GM12878 (cell line): ENCODE data around the gene BFSP2. TPM values are rescaled to one million over a fixed set of nuclear protein-coding genes. Genes with fewer than 3 reads are reported as not detected.

Experiments
- ATAC-seq: fragments of 200-7000 bp; cut with Tn5 transposase; 3 replicates; pipeline ENCODE4 v1.9.1; 2020; ENCODE audit warnings: mild to moderate bottlenecking, moderate library complexity
- BruUV-seq: library from RNA; stranded (reverse); fragments of 400-500 nt; replicated peaks from 2 replicates; lab custom pipeline; 2021; lab: Mats Ljungman, UMichigan
- CTCF ChIA-PET: fragments of 300-600 bp; sonication (Branson Sonifier 250); formaldehyde crosslinking; extraction: SDS; loops from one replicate; lab custom pipeline; 2021; ENCODE audit warnings: inconsistent platforms; lab: Yijun Ruan, JAX
- POLR2A ChIA-PET: fragments of 350-600 bp; formaldehyde crosslinking; extraction: SDS; loops from one replicate; lab custom pipeline; 2021; ENCODE audit warnings: inconsistent platforms; lab: Charles Lee
- RAD21 ChIA-PET: fragments of 300-600 bp; sonication (Branson Sonifier 250); formaldehyde crosslinking; loops from one replicate; lab custom pipeline; 2023; ENCODE audit warnings: antibody characterized with exemption; ENCODE audit not compliant: unreplicated experiment; lab: Charles Lee
- SMC1A ChIA-PET: fragments of 300-600 bp; sonication (Branson Sonifier 250); formaldehyde crosslinking; loops from one replicate; lab custom pipeline; 2023; ENCODE audit not compliant: unreplicated experiment, uncharacterized antibody; lab: Charles Lee
- DNase-seq: peaks from one replicate; pipeline ENCODE4 v3.0.0-alpha.2; 2011; ENCODE audit warnings: low read depth, low spot score
- FAIRE-seq: peaks from 3 replicates; lab custom pipeline; 2011; peaks lifted over from hg19 to GRCh38; lab: Jason Lieb, UNC
- H2AFZ ChIP-seq: 2 replicates; pipeline ENCODE4 v1.6.0; 2011; ENCODE audit warnings: low read depth, low read length, control low read depth; ENCODE audit not compliant: control insufficient read depth
- H3K27ac ChIP-seq: 2 replicates; pipeline ENCODE4 v1.5.1; 2011; ENCODE audit warnings: control low read depth; ENCODE audit not compliant: control insufficient read depth, insufficient read depth
- H3K27me3 ChIP-seq, 2 experiments: replicated peaks in 1 of 2; 2 replicates each; pipeline versions ENCODE4 v1.6.0 to v1.6.1; 2011; ENCODE audit warnings: low read length in 1 of 2; ENCODE audit not compliant: control insufficient read depth in 2 of 2, insufficient read depth in 2 of 2
- H3K36me3 ChIP-seq, 2 experiments: 2 replicates each; pipeline ENCODE4 v1.5.1; 2011; ENCODE audit warnings: low read length in 1 of 2; ENCODE audit not compliant: control insufficient read depth in 2 of 2, insufficient read depth in 2 of 2
- H3K4me1 ChIP-seq: 2 replicates; pipeline ENCODE4 v1.6.1; 2011; ENCODE audit warnings: mild to moderate bottlenecking, low read length, moderate library complexity, mixed read lengths; ENCODE audit not compliant: control insufficient read depth, insufficient read depth
- H3K4me2 ChIP-seq: 2 replicates; pipeline ENCODE4 v1.6.0; 2011; ENCODE audit warnings: control low read depth; ENCODE audit not compliant: control insufficient read depth, insufficient read depth
- H3K4me3 ChIP-seq: fragments of 200-600 bp; sonication (generic); 2 replicates; pipeline ENCODE4 v1.5.1; 2016
- H3K79me2 ChIP-seq: 2 replicates; pipeline ENCODE4 v1.6.0; 2011; ENCODE audit warnings: low read length; ENCODE audit not compliant: control insufficient read depth, insufficient read depth
- H3K9ac ChIP-seq: 2 replicates; pipeline ENCODE4 v1.8.0; 2011; ENCODE audit warnings: low read length, control low read depth, mixed read lengths; ENCODE audit not compliant: control insufficient read depth, insufficient read depth
- H3K9me3 ChIP-seq: replicated peaks from 3 replicates; pipeline ENCODE4 v1.5.1; 2011; ENCODE audit warnings: mild to moderate bottlenecking, low read length; ENCODE audit not compliant: control insufficient read depth, insufficient read depth
- H4K20me1 ChIP-seq: 2 replicates; pipeline ENCODE4 v1.6.0; 2011; ENCODE audit not compliant: control insufficient read depth, insufficient read depth
- RUNX3 ChIP-seq: IDR thresholded peaks from 2 replicates; pipeline ENCODE4 v1.6.1; 2012; ENCODE audit warnings: low read length, inconsistent platforms
- TARDBP ChIP-seq: IDR thresholded peaks from 2 replicates; pipeline ENCODE4 v1.6.1; 2016; ENCODE audit warnings: borderline replicate concordance
- WGBS: methylation state at CpG from one replicate; pipeline ENCODE4 v1.1.6; 2016; ENCODE audit warnings: low lambda C conversion rate; ENCODE audit not compliant: insufficient replicate concordance, insufficient coverage; ENCODE audit errors: missing lambda C conversion rate; 5-methylcytosine and 5-hydroxymethylcytosine counted together
- in situ Hi-C: fragments of 300-500 bp; cut with MboI; formaldehyde crosslinking; loops from 9 replicates; pipeline ENCODE4 v1.14.3; 2018; ENCODE audit warnings: mixed read lengths
- intact Hi-C: fragments of 100-400 bp; cut with micrococcal nuclease; formaldehyde crosslinking; loops from one replicate; pipeline ENCODE4 v1.14.2; 2022; ENCODE audit not compliant: unreplicated experiment
- polyA plus RNA-seq, 11 experiments: library from polyadenylated mRNA; depleted of rRNA in 4 of 11; unstranded in 6 of 11; stranded (reverse) in 5 of 11; fragments of >200 nt; fragmentation: Nextera tagmentation in 4 of 11; fragmentation: Illumina TruSeq in 1 of 11; extraction: Ambion mirVana in 4 of 11; extraction: Trizol in 1 of 11; gene quantifications; 1 replicate in 1 of 11; 2 replicates in 10 of 11; pipeline versions ENCODE4 v1.2.1 to v1.2.3, GENCODE V29; 2011 to 2016; ENCODE audit warnings: inconsistent platforms in 2 of 11, missing spikeins in 2 of 11, low read depth in 1 of 11
- total RNA-seq, 4 experiments: library from RNA; depleted of rRNA in 3 of 4; stranded (reverse); fragments of >200 nt in 3 of 4; fragmentation: Illumina TruSeq in 1 of 4; extraction: Trizol in 1 of 4; gene quantifications; 2 replicates each; pipeline versions ENCODE4 v1.2.1 to v1.2.3, GENCODE V29; 2013 to 2021

BFSP2 gene
- total and polyA plus RNA-seq, 10 of the 15 experiments (the other 5 are each of a cell fraction or from before 2014, with no cell fraction given), result 1.5 to 20.4 (median 7.3) TPM

DNA sequence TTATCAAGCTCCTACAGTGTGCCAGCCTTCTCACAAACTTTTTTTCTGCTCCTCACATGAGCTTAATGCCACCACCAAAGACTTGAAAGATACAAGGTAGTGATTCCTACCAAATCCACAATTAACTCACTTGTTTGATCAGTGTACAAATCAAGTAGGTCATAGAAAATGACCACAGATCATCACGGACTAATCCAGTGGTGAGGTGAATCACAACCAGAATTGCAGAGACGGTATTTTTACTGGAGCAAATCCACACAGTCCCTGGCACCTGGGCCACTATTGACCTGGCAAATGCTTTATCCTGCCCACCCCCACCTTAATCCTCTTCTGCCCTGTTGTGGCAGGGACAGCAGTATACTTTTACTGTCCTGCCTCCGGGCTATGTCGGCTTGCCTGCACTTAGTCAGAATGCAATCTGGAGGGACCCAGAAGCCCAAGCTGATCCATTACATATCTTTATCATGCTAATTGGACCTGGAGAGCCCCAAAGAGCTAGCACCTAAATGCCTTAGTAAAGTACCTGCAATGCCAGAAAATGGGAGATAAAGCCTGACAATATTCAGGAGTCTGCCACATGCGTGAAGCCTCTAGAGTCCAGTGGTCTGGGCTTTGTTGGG, 89.7 kb downstream of the BFSP2 start:
- Histone ChIP-seq H3K36me3 (no peaks in the 10 kb centered on the region; a peak in 1 of 4 replicates), H3K9me3 (peaks cover 11% of the 10 kb centered on the region), H3K79me2 (peaks cover 15% of the 10 kb centered on the region), H3K27me3 (no peaks in the 10 kb centered on the region), H3K27ac (peak overlapping the region; percentile 88), H4K20me1 (no peaks in the 10 kb centered on the region), H2AFZ (no peak overlapping the region), H3K4me3 (peak overlapping the region; percentile 49; the same call in 1 of the 2 replicates), H3K4me1 (peaks cover 43% of the 10 kb centered on the region), H3K4me2 (peak overlapping the region; percentile 93), H3K9ac (peak overlapping the region; percentile 30; the same call in 1 of the 2 replicates)
- in situ Hi-C loops, result loop anchor here (5.0 kb wide), 1 partner anchor 83 kb away; the partner anchor contains the start of gene CDV3
- ChIA-PET POLR2A (interaction anchor here (0.6 to 1.7 kb wide), 3 partner anchors 11 to 22 kb away, joined by 3 to 8 read pairs (median 5); no protein-coding TSS in a partner anchor), RAD21 (interaction anchor here (1.0 to 4.3 kb wide), 8 partner anchors 10 to 329 kb away, joined by 3 to 33 read pairs (median 8); partner anchors contain the start of gene CDV3), CTCF (interaction anchor here (0.6 to 9.7 kb wide), 11 partner anchors 9 to 328 kb away, joined by 3 to 86 read pairs (median 6); no protein-coding TSS in a partner anchor), SMC1A (interaction anchor here (1.0 to 5.7 kb wide), 18 partner anchors 11 to 331 kb away, joined by 3 to 76 read pairs (median 5); partner anchors contain the start of genes CDV3 and TOPBP1)
- FAIRE-seq (no peak), DNase-seq (no peak), ATAC-seq (no peak)
- TF ChIP-seq TARDBP (no peak), RUNX3 (peak; percentile 25; the same call in 1 of the 2 replicates)
- 95% methylated on average over 5 of the region's 5 CpGs for WGBS
- intact Hi-C loops, result loop anchor here (2.0 to 5.0 kb wide), 2 partner anchors 42 to 83 kb away; partner anchors contain the start of gene CDV3
- BruUV-seq, result no TSS peak
